SW480 (cell line): ENCODE measurements around the gene CORIN.
"Not testable (repeated sequence)": the region's sequence is repeated elsewhere in the genome, so short reads cannot be mapped to it uniquely, and the experiment has no call there.

Source experiments
- DNase-seq: peaks from one replicate; pipeline ENCODE4 v3.0.0-alpha.2; 2016; ENCODE audit warnings: low spot score

CORIN gene

DNA sequence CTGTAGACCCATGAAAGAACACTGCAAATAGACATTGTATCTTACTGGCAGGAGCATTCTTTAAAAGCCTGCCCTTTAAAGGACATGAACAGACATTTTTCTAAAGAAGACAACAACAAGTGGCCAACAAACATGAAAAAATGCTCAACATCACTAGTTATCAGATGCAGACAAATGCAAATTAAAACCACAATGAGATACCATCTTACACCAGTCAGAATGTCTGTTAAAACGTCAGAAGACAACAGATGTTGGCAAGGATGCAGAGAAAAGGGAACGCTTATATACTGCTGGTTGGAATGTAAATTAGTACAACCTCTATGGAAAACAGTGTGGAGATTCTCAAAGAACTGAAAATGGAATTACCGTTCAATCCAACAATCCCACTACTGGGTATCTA is 275.6 kb downstream of the CORIN start:
- no peak for DNase-seq

DNA sequence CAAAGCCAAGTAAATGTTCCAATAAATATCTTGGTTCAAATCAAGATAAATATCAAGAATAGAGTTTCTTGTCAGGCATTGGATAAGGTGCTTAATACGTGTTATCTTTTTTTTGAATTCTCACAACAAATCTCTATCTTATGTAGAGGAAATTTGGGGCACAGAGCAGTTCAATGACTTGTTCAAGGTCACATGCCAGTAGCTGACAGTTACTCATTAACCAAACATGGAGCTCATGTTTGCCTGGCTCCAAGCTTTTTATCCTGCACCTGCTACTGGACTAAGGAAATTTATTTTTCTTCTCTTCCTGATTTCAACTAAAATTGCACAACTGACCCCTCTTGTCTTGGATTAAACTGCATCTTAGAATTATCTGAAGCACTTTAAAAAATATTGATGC is 276.5 kb downstream of the CORIN start:
- DNase-seq = no peak

DNA sequence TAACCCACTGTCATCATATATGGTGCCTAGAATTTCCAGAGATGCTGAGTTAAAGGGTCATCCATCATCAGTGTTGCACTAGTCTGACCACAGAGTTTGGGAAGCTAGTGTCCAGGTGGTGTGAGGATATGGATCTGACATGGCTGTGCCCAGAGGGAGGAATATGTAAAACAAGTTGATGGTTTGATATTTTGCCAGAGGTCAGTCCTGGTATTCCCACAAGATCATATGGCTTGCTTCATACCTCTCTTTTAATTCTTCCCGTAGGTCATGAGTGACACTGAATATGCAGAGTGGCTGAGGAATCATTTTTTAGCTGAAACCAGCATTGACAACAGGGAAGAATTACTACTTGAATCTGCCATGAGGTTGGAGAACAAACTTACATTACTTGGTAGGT is 277.2 kb downstream of the CORIN start:
- DNase-seq = no peak

DNA sequence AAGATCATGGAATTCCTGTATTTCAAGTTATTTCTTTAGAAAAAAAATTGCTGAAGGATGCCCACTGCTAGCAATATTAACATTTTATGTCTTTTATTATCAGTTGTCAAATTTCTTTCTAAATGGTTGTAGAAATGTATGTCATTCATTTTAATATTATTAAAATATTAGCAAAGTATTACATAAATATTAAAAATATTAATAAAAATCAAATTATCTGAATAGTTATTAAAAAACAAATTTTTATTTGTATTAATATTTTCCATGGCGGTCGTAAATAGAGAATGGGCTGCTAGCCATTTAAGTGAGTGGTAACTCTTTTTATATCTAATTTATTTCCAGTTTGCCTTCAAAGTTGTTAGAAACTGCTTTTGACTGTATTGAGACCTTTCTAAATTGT is 280.6 kb downstream of the CORIN start:
- no peak for DNase-seq

DNA sequence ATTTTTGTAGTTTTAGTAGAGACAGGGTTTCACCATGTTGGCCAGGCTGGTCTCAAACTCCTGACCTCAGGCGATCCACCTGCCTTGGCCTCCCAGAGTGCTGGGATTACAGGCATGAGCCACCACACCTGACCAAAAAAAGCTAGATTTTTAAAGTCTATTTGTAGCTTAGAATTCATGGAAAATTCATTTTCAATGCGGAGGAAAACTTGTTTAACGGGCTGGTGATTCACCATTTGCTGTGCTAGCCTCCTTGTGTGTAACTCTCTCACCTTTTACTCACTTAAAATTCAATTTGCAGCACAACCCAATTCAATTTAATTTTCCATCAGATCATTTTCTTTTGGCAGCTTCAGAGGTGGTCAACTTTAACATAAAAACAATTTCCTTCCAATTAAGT is 281.9 kb downstream of the CORIN start:
- DNase-seq = not testable (repeated sequence)

DNA sequence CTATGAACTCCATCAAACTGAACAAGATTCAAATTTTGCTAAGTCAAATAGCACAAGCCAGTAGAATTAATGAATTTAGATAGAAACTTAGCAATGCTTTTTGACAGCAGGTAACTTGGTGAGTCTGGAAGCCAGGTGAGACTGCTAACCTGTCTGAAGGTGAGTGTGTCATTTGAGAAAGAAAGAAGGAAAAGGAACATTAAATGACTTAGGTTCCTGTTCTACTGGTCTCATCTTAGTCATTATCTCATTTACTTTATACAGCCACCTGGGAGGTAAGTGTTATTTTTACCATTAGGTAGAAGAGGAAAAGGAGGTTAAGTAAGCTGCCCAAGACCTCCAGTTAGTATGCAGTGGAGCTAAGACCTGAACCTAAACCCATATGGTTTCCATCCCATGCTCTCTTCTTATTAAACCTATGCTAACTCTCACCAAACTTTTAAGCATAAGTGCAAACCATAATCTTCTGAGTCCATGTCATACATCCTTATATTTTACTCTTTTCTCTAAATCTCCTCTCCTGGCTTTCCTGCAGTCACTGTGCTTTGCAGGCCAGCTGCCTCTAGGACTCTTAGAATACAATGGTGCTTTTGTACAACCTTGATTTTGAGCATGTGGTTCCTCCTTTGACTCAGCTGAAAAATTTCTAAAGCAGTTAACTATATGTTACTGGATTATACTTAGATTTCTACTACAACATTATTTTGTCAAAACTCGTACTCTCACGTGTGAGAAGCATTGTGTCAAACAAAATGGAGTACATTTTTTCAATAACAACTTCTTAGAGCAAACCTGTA is 284.3 kb downstream of the CORIN start:
- no peak for DNase-seq

DNA sequence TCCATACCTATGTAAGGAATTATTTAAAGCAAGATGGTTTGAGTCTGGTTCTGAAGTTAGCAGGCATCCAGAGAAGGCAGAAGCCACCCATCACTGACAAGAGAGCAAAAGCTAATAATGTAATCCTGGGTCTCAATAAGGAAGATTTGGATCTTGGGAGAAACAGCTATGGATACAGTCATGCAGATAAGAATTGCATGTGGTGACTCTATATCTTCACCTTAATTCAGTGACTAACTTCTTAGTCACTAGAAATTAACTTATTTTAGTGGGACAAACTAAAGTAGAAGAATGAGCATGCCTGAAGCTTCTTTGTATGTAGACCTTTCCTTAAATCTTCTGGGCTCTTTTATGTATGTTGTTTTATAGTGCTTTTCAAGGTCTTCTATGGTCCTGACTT is 286.2 kb downstream of the CORIN start:
- no peak for DNase-seq

DNA sequence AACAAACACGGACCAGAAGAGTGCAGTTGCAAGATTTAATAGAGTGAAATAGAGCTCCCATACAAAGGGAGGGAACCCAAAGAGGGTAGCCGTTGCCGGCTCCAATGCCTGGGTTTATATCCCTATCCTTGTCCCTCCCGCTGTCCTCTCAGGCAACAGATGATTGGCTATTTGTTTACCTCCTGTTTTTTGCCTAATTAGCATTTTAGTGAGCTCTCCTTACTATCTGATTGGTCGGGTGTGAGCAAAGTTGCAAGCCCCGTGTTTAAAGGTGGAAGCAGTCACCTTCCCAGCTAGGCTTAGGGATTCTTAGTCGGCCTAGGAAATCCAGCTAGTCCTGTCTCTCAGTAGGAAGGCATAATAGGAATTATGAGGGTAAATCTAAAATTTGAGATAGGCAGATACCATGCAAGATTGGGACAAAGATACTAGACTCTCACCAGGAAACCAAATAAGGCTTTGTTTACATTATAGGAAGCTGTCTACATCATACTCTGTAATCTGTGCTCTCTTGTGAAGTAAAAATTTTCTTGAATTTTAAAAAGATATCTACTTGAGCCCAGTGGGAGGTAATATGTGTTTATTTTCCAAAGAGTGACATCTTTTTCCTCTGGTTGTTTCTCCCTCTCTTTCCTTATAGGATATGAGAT is 286.8 kb downstream of the CORIN start:
- no peak for DNase-seq

DNA sequence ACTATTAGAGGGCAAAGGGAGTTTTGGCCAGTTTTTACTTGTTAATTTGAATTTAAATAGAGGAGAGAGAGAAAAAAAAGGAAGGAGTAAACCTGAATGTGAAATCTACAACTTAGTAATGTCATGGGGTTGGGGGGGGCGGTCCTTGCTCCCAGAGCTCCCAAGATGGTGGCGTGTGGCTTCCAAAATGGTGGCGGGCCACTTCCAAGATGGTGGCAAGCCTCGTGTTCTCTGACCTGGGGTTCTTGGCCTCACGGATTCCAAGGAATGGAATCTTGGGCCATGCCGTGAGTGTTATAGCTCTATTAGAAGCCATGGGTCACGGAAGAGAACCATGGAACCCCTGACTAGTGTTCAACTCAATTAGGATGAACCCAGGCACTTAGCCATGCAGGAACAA is 287.5 kb downstream of the CORIN start:
- not testable (repeated sequence) for DNase-seq
